ENCODE results near the gene NEBL.
"Not testable (repeated sequence)": the region's sequence is repeated elsewhere in the genome, so short reads cannot be mapped to it uniquely, and the experiment has no call there.

NEBL gene, protein sequence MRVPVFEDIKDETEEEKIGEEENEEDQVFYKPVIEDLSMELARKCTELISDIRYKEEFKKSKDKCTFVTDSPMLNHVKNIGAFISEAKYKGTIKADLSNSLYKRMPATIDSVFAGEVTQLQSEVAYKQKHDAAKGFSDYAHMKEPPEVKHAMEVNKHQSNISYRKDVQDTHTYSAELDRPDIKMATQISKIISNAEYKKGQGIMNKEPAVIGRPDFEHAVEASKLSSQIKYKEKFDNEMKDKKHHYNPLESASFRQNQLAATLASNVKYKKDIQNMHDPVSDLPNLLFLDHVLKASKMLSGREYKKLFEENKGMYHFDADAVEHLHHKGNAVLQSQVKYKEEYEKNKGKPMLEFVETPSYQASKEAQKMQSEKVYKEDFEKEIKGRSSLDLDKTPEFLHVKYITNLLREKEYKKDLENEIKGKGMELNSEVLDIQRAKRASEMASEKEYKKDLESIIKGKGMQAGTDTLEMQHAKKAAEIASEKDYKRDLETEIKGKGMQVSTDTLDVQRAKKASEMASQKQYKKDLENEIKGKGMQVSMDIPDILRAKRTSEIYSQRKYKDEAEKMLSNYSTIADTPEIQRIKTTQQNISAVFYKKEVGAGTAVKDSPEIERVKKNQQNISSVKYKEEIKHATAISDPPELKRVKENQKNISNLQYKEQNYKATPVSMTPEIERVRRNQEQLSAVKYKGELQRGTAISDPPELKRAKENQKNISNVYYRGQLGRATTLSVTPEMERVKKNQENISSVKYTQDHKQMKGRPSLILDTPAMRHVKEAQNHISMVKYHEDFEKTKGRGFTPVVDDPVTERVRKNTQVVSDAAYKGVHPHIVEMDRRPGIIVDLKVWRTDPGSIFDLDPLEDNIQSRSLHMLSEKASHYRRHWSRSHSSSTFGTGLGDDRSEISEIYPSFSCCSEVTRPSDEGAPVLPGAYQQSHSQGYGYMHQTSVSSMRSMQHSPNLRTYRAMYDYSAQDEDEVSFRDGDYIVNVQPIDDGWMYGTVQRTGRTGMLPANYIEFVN

DNA sequence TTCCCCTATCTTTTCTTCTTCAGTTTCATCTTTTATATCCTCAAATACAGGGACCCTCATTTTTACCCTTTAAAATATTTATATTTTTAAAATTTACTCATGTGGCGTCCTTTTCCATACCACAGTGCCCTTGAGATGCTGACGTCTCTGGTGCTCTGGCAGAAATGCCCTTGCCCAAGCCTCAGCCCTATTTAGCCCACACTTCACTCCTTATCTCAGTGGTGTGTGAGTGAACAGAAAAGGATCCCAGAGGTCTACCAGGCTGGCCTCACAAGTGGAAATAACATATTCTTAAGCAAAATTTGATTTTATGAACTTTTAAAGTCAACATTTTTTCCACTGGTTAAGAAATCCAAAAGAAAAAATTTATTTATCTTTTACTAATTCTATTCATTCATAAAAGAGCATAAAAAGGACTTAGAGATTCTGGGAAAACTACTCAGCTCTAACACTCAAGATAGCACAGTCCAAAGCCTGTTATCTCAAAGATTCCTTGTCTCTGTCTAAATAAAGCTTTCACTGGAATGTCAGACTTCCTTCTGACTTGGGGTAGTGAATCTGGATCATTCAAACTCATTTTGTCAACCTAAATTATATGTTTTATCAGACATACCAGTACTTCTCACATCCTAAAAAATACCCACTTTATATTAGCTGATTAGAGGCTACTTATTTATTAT, at the start of gene NEBL:
Gene NEBL (minus strand): TSS at position 166 of the 680 bp plus-strand sequence. CDS start 106 bp downstream, at position 60.
- H3K4me3 ChIP-seq (ENCODE audit: low read length in 2 of 2) = no peak within 1 kb of the TSS

GRCh38 chr10:20945546-20946332, 48.6 kb upstream of the NEBL start:
- H3K36me3 ChIP-seq (ENCODE audit: control insufficient read depth in 2 of 2, insufficient read depth in 2 of 2, low read length in 2 of 2) = no peaks in the 10 kb centered on the region
- no peak overlapping the region for H3K27ac ChIP-seq (ENCODE audit: low read depth in 2 of 2, low read length in 2 of 2)
- H3K4me3 ChIP-seq (ENCODE audit: low read length in 2 of 2) = no peak overlapping the region
- no peaks in the 10 kb centered on the region for H3K27me3 ChIP-seq (ENCODE audit: control insufficient read depth in 2 of 2, insufficient read depth in 2 of 2, low read length in 2 of 2)
- H3K4me1 ChIP-seq (ENCODE audit: control insufficient read depth in 2 of 2, insufficient read depth in 2 of 2, low read length in 2 of 2) = no peaks in the 10 kb centered on the region
- no peak overlapping the region for H3K9ac ChIP-seq (ENCODE audit: low read depth in 1 of 2, low read length in 2 of 2)
- H3K9me3 ChIP-seq (ENCODE audit: control insufficient read depth in 2 of 2, low read length in 2 of 2) = no peaks in the 10 kb centered on the region

More for the DNA sequence above, at the start of gene NEBL:
- Histone ChIP-seq H3K27ac (ENCODE audit: low read depth in 2 of 2, low read length in 2 of 2) (no peak within 1 kb of the TSS), H3K27me3 (ENCODE audit: control insufficient read depth in 2 of 2, insufficient read depth in 2 of 2, low read length in 2 of 2) (no peaks in the 10 kb centered on the region), H3K9ac (ENCODE audit: low read depth in 1 of 2, low read length in 2 of 2) (no peak within 1 kb of the TSS), H3K36me3 (ENCODE audit: control insufficient read depth in 2 of 2, insufficient read depth in 2 of 2, low read length in 2 of 2) (no peaks in the 10 kb centered on the region), H3K9me3 (ENCODE audit: control insufficient read depth in 2 of 2, low read length in 2 of 2) (no peaks in the 10 kb centered on the region), H3K4me1 (ENCODE audit: control insufficient read depth in 2 of 2, insufficient read depth in 2 of 2, low read length in 2 of 2) (no peaks in the 10 kb centered on the region)

DNA sequence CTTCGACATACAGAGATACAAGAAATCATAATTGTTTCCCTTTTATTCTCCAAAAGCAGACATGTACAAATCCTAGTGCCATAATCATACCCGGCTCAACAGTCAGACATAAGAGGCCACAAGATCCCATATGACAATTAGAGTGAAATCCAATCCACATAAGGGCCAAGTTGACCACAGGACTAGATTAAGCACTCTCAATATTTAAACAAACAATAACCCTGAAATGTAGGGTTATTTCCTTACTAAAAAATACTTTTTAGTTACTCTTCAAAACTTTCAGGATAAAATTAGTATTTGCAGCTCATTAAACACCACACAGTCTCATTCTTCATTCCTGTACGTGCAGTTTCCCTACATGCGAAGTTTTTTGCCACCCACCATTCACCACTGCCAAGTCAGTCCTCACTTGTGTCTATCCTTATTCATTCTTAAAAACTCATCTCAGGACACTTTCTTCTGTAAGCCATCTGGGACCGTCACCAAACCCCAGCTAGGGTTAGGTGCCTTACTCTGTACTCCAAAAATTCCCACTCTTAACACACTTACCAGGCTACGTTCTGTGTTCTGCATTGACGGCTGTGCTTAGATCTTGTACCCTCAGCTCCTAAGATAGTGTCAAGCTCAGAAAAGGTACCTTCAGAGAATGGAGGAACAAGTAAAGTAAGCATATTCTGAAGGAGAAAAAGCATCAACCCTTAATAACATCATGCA, 47.8 kb upstream of the NEBL start:
- no peaks in the 10 kb centered on the region for H3K36me3 ChIP-seq (ENCODE audit: control insufficient read depth in 2 of 2, insufficient read depth in 2 of 2, low read length in 2 of 2)
- no peaks in the 10 kb centered on the region for H3K4me1 ChIP-seq (ENCODE audit: control insufficient read depth in 2 of 2, insufficient read depth in 2 of 2, low read length in 2 of 2)
- no peaks in the 10 kb centered on the region for H3K9me3 ChIP-seq (ENCODE audit: control insufficient read depth in 2 of 2, low read length in 2 of 2)
- no peak overlapping the region for H3K9ac ChIP-seq (ENCODE audit: low read depth in 1 of 2, low read length in 2 of 2)
- H3K27ac ChIP-seq (ENCODE audit: low read depth in 2 of 2, low read length in 2 of 2) = no peak overlapping the region
- no peaks in the 10 kb centered on the region for H3K27me3 ChIP-seq (ENCODE audit: control insufficient read depth in 2 of 2, insufficient read depth in 2 of 2, low read length in 2 of 2)
- H3K4me3 ChIP-seq (ENCODE audit: low read length in 2 of 2) = no peak overlapping the region

DNA sequence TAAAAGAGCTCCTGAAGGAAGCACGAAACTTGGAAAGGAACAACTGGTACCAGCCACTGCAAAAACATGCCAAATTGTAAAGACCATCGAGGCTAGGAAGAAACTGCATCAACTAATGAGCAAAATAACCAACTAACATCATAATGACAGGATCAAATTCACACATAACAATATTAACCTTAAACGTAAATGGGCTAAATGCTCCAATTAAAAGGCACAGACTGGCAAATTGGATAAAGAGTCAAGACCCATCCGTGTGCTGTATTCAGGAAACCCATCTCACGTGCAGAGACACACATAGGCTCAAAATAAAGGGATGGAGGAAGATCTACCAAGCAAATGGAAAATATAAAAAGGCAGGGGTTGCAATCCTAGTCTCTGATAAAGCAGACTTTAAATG, 42.3 kb upstream of the NEBL start:
- not testable (repeated sequence) for H3K9ac ChIP-seq (ENCODE audit: low read depth in 1 of 2, low read length in 2 of 2); H3K27me3 ChIP-seq (ENCODE audit: control insufficient read depth in 2 of 2, insufficient read depth in 2 of 2, low read length in 2 of 2)

GRCh38 chr10:20936396-20936795, 39.3 kb upstream of the NEBL start:
- no peaks in the 10 kb centered on the region for H3K27me3 ChIP-seq (ENCODE audit: control insufficient read depth in 2 of 2, insufficient read depth in 2 of 2, low read length in 2 of 2)
- H3K27ac ChIP-seq (ENCODE audit: low read depth in 2 of 2, low read length in 2 of 2) = no peak overlapping the region
- H3K9ac ChIP-seq (ENCODE audit: low read depth in 1 of 2, low read length in 2 of 2) = no peak overlapping the region
- no peaks in the 10 kb centered on the region for H3K36me3 ChIP-seq (ENCODE audit: control insufficient read depth in 2 of 2, insufficient read depth in 2 of 2, low read length in 2 of 2)
- H3K4me3 ChIP-seq (ENCODE audit: low read length in 2 of 2) = no peak overlapping the region
- no peaks in the 10 kb centered on the region for H3K9me3 ChIP-seq (ENCODE audit: control insufficient read depth in 2 of 2, low read length in 2 of 2)
- H3K4me1 ChIP-seq (ENCODE audit: control insufficient read depth in 2 of 2, insufficient read depth in 2 of 2, low read length in 2 of 2) = no peaks in the 10 kb centered on the region

More for the DNA sequence above, 42.3 kb upstream of the NEBL start:
- not testable (repeated sequence) for H3K4me1 ChIP-seq (ENCODE audit: control insufficient read depth in 2 of 2, insufficient read depth in 2 of 2, low read length in 2 of 2); H3K36me3 ChIP-seq (ENCODE audit: control insufficient read depth in 2 of 2, insufficient read depth in 2 of 2, low read length in 2 of 2); H3K4me3 ChIP-seq (ENCODE audit: low read length in 2 of 2); H3K9me3 ChIP-seq (ENCODE audit: control insufficient read depth in 2 of 2, low read length in 2 of 2); H3K27ac ChIP-seq (ENCODE audit: low read depth in 2 of 2, low read length in 2 of 2)

DNA sequence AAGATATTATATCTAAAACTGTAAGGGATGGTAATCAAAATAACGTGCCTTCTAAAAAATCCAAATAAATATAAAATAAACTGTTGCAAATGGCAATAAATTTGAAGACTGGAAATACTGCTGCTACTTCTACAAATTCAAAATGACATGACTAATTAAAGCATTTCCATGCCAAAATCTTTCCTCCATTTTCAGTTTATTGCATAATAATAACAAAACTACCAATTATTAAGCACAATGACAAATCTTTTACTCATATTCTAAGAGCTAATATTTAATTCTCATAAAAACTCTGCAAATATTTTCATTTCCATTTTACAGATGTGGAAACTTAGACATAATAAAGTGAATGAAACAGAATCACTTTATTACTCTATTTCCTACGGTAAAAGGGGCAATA, 38.8 kb upstream of the NEBL start:
- H3K4me1 ChIP-seq (ENCODE audit: control insufficient read depth in 2 of 2, insufficient read depth in 2 of 2, low read length in 2 of 2) = no peaks in the 10 kb centered on the region
- no peaks in the 10 kb centered on the region for H3K27me3 ChIP-seq (ENCODE audit: control insufficient read depth in 2 of 2, insufficient read depth in 2 of 2, low read length in 2 of 2)
- H3K4me3 ChIP-seq (ENCODE audit: low read length in 2 of 2) = no peak overlapping the region
- no peak overlapping the region for H3K9ac ChIP-seq (ENCODE audit: low read depth in 1 of 2, low read length in 2 of 2)
- H3K9me3 ChIP-seq (ENCODE audit: control insufficient read depth in 2 of 2, low read length in 2 of 2) = no peaks in the 10 kb centered on the region
- H3K27ac ChIP-seq (ENCODE audit: low read depth in 2 of 2, low read length in 2 of 2) = no peak overlapping the region
- H3K36me3 ChIP-seq (ENCODE audit: control insufficient read depth in 2 of 2, insufficient read depth in 2 of 2, low read length in 2 of 2) = no peaks in the 10 kb centered on the region

GRCh38 chr10:20935301-20935700, 38.2 kb upstream of the NEBL start:
- no peak overlapping the region for H3K27ac ChIP-seq (ENCODE audit: low read depth in 2 of 2, low read length in 2 of 2)
- no peaks in the 10 kb centered on the region for H3K27me3 ChIP-seq (ENCODE audit: control insufficient read depth in 2 of 2, insufficient read depth in 2 of 2, low read length in 2 of 2)
- no peaks in the 10 kb centered on the region for H3K9me3 ChIP-seq (ENCODE audit: control insufficient read depth in 2 of 2, low read length in 2 of 2)
- H3K36me3 ChIP-seq (ENCODE audit: control insufficient read depth in 2 of 2, insufficient read depth in 2 of 2, low read length in 2 of 2) = no peaks in the 10 kb centered on the region
- H3K9ac ChIP-seq (ENCODE audit: low read depth in 1 of 2, low read length in 2 of 2) = no peak overlapping the region
- H3K4me3 ChIP-seq (ENCODE audit: low read length in 2 of 2) = no peak overlapping the region
- H3K4me1 ChIP-seq (ENCODE audit: control insufficient read depth in 2 of 2, insufficient read depth in 2 of 2, low read length in 2 of 2) = no peaks in the 10 kb centered on the region

DNA sequence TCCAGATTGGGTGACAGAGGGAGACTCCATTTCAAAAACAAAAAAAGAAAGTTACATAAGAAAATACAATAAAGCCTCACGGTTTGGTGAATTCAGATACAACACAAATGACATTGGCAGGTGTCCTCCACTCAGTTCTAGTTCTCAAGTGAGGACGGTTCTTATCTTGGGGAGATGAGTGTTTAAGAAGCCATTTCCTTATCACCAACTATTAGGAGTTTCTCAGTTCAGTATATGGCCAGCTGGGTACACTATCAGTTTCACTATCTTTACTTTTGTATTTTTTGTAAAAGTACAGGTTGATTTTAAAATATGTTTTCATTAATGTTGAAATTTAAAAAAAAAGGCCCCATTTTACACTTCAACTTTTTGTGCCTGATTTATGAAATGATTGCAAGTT, 36.6 kb upstream of the NEBL start:
- H3K27ac ChIP-seq (ENCODE audit: low read depth in 2 of 2, low read length in 2 of 2) = no peak overlapping the region
- no peaks in the 10 kb centered on the region for H3K27me3 ChIP-seq (ENCODE audit: control insufficient read depth in 2 of 2, insufficient read depth in 2 of 2, low read length in 2 of 2)
- H3K36me3 ChIP-seq (ENCODE audit: control insufficient read depth in 2 of 2, insufficient read depth in 2 of 2, low read length in 2 of 2) = no peaks in the 10 kb centered on the region
- H3K4me3 ChIP-seq (ENCODE audit: low read length in 2 of 2) = no peak overlapping the region
- H3K4me1 ChIP-seq (ENCODE audit: control insufficient read depth in 2 of 2, insufficient read depth in 2 of 2, low read length in 2 of 2) = no peaks in the 10 kb centered on the region
- H3K9me3 ChIP-seq (ENCODE audit: control insufficient read depth in 2 of 2, low read length in 2 of 2) = no peaks in the 10 kb centered on the region
- H3K9ac ChIP-seq (ENCODE audit: low read depth in 1 of 2, low read length in 2 of 2) = no peak overlapping the region

- Histone ChIP-seq H3K27ac (ENCODE audit: low read depth in 2 of 2, low read length in 2 of 2) (no peak overlapping the region), H3K9ac (ENCODE audit: low read depth in 1 of 2, low read length in 2 of 2) (no peak overlapping the region), H3K27me3 (ENCODE audit: control insufficient read depth in 2 of 2, insufficient read depth in 2 of 2, low read length in 2 of 2) (no peaks in the 10 kb centered on the region), H3K9me3 (ENCODE audit: control insufficient read depth in 2 of 2, low read length in 2 of 2) (no peaks in the 10 kb centered on the region), H3K4me3 (ENCODE audit: low read length in 2 of 2) (no peak overlapping the region), H3K4me1 (ENCODE audit: control insufficient read depth in 2 of 2, insufficient read depth in 2 of 2, low read length in 2 of 2) (no peaks in the 10 kb centered on the region), H3K36me3 (ENCODE audit: control insufficient read depth in 2 of 2, insufficient read depth in 2 of 2, low read length in 2 of 2) (no peaks in the 10 kb centered on the region)
Observed at GRCh38 chr10:20932606-20933126, 35.6 kb upstream of the NEBL start.
